DOHH2 (cell line): ENCODE results near the gene CPNE8.

ENCODE experiments used
- H3F3A ChIP-seq: fragments of 200-600 bp; sonication (generic), shearing (Covaris generic); 2 replicates; pipeline ENCODE4 v1.6.0; 2016; ENCODE audit warnings: antibody characterized with exemption, mild to moderate bottlenecking; ENCODE audit not compliant: control insufficient read depth, insufficient read depth
- H3K27ac ChIP-seq: fragments of 200-600 bp; sonication (generic); 2 replicates; pipeline ENCODE4 v1.5.1; 2014; ENCODE audit warnings: low read depth, mild to moderate bottlenecking, low read length, moderate library complexity
- H3K27me3 ChIP-seq: fragments of 200-600 bp; sonication (generic); 2 replicates; pipeline ENCODE4 v1.6.1; 2014; ENCODE audit warnings: mild to moderate bottlenecking, low read length, mixed read lengths; ENCODE audit not compliant: control insufficient read depth
- H3K36me3 ChIP-seq: fragments of 200-600 bp; sonication (generic); 2 replicates; pipeline ENCODE4 v1.6.1; 2014; ENCODE audit warnings: mild to moderate bottlenecking, low read length, moderate library complexity, mixed read lengths; ENCODE audit not compliant: control insufficient read depth
- H3K4me1 ChIP-seq: fragments of 200-600 bp; sonication (generic); 2 replicates; pipeline ENCODE4 v1.6.1; 2014; ENCODE audit warnings: mild to moderate bottlenecking, low read length, mixed read lengths; ENCODE audit not compliant: control insufficient read depth
- H3K4me2 ChIP-seq: fragments of 200-600 bp; sonication (generic); 2 replicates; pipeline ENCODE4 v1.6.0; 2014; ENCODE audit warnings: mild to moderate bottlenecking, low read length, moderate library complexity
- H3K4me3 ChIP-seq: fragments of 200-600 bp; sonication (generic); 2 replicates; pipeline ENCODE4 v1.5.1; 2014; ENCODE audit warnings: mild to moderate bottlenecking, low read length, mixed read lengths
- H3K79me2 ChIP-seq: fragments of 200-600 bp; sonication (generic); 2 replicates; pipeline ENCODE4 v1.6.1; 2014; ENCODE audit warnings: mild to moderate bottlenecking, low read length, mixed read lengths; ENCODE audit not compliant: control insufficient read depth
- H3K9me2 ChIP-seq: fragments of 200-600 bp; sonication (generic); replicated peaks from 2 replicates; pipeline ENCODE4 v1.6.1; 2014; ENCODE audit warnings: mild to moderate bottlenecking, low read length, mixed read lengths; ENCODE audit not compliant: control insufficient read depth
- H3K9me3 ChIP-seq: fragments of 200-600 bp; sonication (generic); 2 replicates; pipeline ENCODE4 v1.6.1; 2014; ENCODE audit warnings: antibody characterized with exemption, low read length, mixed read lengths; ENCODE audit not compliant: control insufficient read depth, insufficient read depth
- H4K20me1 ChIP-seq: fragments of 200-600 bp; sonication (generic); 2 replicates; pipeline ENCODE4 v1.6.0; 2014; ENCODE audit warnings: low read depth, mild to moderate bottlenecking, antibody characterized with exemption, low read length, moderate library complexity; ENCODE audit not compliant: control insufficient read depth, insufficient read depth
- CTCF ChIP-seq: fragments of 200-600 bp; sonication (generic); IDR thresholded peaks from one replicate; pipeline ENCODE4 v1.5.1; 2014; ENCODE audit warnings: antibody characterized with exemption, mild to moderate bottlenecking, low read depth, low read length; ENCODE audit not compliant: poor library complexity, severe bottlenecking
- EZH2phosphoT487 ChIP-seq: fragments of 200-600 bp; sonication (generic); IDR thresholded peaks from 2 replicates; pipeline ENCODE4 v1.6.1; 2017; ENCODE audit warnings: borderline replicate concordance, mild to moderate bottlenecking, antibody characterized with exemption, low read length, moderate library complexity, mixed read lengths

The CPNE8 gene

GRCh38 chr12:38890102-38890855 lies 15.1 kb downstream of the CPNE8 start:
- no peak overlapping the region for H3K4me3 ChIP-seq
- H3K9me3 ChIP-seq, result no peaks in the 10 kb centered on the region; the same call in 1 of the 2 replicates
- H3K36me3 ChIP-seq, result no peaks in the 10 kb centered on the region
- no peaks in the 10 kb centered on the region for H3K4me1 ChIP-seq
- TF ChIP-seq CTCF (no peak), EZH2phosphoT487 (no peak)
- H3K79me2 ChIP-seq, result no peaks in the 10 kb centered on the region
- H3K27me3 ChIP-seq, result no peaks in the 10 kb centered on the region
- H3K9me2 ChIP-seq, result no peaks in the 10 kb centered on the region
- no peaks in the 10 kb centered on the region for H4K20me1 ChIP-seq
- H3K27ac ChIP-seq, result no peak overlapping the region
- no peaks in the 10 kb centered on the region for H3F3A ChIP-seq
- H3K4me2 ChIP-seq, result no peak overlapping the region

GRCh38 chr12:38889297-38889815 lies 16.0 kb downstream of the CPNE8 start:
- TF ChIP-seq EZH2phosphoT487 (no peak), CTCF (no peak)
- no peak overlapping the region for H3K4me3 ChIP-seq
- H3K9me2 ChIP-seq, result no peaks in the 10 kb centered on the region
- H4K20me1 ChIP-seq, result no peaks in the 10 kb centered on the region
- no peaks in the 10 kb centered on the region for H3K79me2 ChIP-seq
- H3K4me1 ChIP-seq, result no peaks in the 10 kb centered on the region
- H3K4me2 ChIP-seq, result no peak overlapping the region
- H3K36me3 ChIP-seq, result no peaks in the 10 kb centered on the region
- H3K9me3 ChIP-seq, result no peaks in the 10 kb centered on the region; the same call in 1 of the 2 replicates
- H3F3A ChIP-seq, result no peaks in the 10 kb centered on the region
- no peaks in the 10 kb centered on the region for H3K27me3 ChIP-seq
- no peak overlapping the region for H3K27ac ChIP-seq

- Histone ChIP-seq H3K4me1 (no peaks in the 10 kb centered on the region), H3K4me2 (no peak overlapping the region), H3K9me2 (no peaks in the 10 kb centered on the region), H3F3A (no peaks in the 10 kb centered on the region), H3K4me3 (no peak overlapping the region), H3K27ac (no peak overlapping the region), H4K20me1 (no peaks in the 10 kb centered on the region), H3K36me3 (no peaks in the 10 kb centered on the region), H3K79me2 (no peaks in the 10 kb centered on the region), H3K9me3 (no peaks in the 10 kb centered on the region; the same call in 1 of the 2 replicates), H3K27me3 (no peaks in the 10 kb centered on the region)
- TF ChIP-seq CTCF, result no peak
- no peak for TF ChIP-seq EZH2phosphoT487
Observed at GRCh38 chr12:38887770-38888169, 17.6 kb downstream of the CPNE8 start.
